ENCODE results near the gene UGT1A5.

GRCh38 chr2:233796254-233796653 lies 83.5 kb downstream of the UGT1A5 start:
- TF ChIP-seq SIN3A (IDR thresholded peaks at IDR 0.05; ENCODE audit: borderline replicate concordance, insufficient read depth, low read length) (no peak), POLR2AphosphoS5 (IDR thresholded peaks at IDR 0.05; ENCODE audit: low read depth, low read length) (no peak)
